Upper lobe of right lung (tissue), 1 donor: ENCODE data around the gene ULK1. TPM values are rescaled to one million over a fixed set of nuclear protein-coding genes. Genes with fewer than 3 reads are reported as not detected.
A peak's percentile ranks its signal among the peaks of the same experiment; 100 is the strongest.

Experiments
- ATAC-seq: fragments of 200-7000 bp; cut with Tn5 transposase; one replicate; pipeline ENCODE4 v1.9.1; 2020; ENCODE audit warnings: mild to moderate bottlenecking, moderate library complexity
- DNase-seq: peaks from one replicate; pipeline ENCODE4 v3.0.0-alpha.2; 2020
- H3K27ac ChIP-seq: fragments of 200-600 bp; one replicate; pipeline ENCODE4 v1.8.0; 2022
- H3K27me3 ChIP-seq: fragments of 200-600 bp; one replicate; pipeline ENCODE4 v1.8.0; 2022; ENCODE audit warnings: mild to moderate bottlenecking
- H3K36me3 ChIP-seq: fragments of 200-600 bp; one replicate; pipeline ENCODE4 v1.8.0; 2022
- H3K4me1 ChIP-seq: fragments of 200-600 bp; one replicate; pipeline ENCODE4 v1.8.0; 2022
- H3K4me3 ChIP-seq: fragments of 200-600 bp; one replicate; pipeline ENCODE4 v1.8.0; 2022; ENCODE audit warnings: mild to moderate bottlenecking
- H3K9me3 ChIP-seq: fragments of 200-600 bp; one replicate; pipeline ENCODE4 v1.8.0; 2022
- intact Hi-C: fragments of 100-400 bp; cut with DNase I; formaldehyde crosslinking; loops from one replicate; pipeline ENCODE4 v1.11.0; 2022
- total RNA-seq: library from RNA; stranded (reverse); fragmentation: NEBNext Ultra II Directional; extraction: Animal tissue kit (Norgen Biotek cat#: 25700); gene quantifications from one replicate; pipeline ENCODE4 v1.2.1, GENCODE V29; 2021
- TF ChIP-seq, protein P1 (sequence below): fragments of 200-600 bp; IDR thresholded peaks from one replicate; pipeline ENCODE4 v1.8.0; 2022; ENCODE audit warnings: antibody characterized with exemption
- donor health status: DM: no; HTN: yes; CAD: no; lungs with severe emphysema.

ULK1 gene
- total RNA-seq, 1 donor from 2014 or later: 32.4 TPM

DNA sequence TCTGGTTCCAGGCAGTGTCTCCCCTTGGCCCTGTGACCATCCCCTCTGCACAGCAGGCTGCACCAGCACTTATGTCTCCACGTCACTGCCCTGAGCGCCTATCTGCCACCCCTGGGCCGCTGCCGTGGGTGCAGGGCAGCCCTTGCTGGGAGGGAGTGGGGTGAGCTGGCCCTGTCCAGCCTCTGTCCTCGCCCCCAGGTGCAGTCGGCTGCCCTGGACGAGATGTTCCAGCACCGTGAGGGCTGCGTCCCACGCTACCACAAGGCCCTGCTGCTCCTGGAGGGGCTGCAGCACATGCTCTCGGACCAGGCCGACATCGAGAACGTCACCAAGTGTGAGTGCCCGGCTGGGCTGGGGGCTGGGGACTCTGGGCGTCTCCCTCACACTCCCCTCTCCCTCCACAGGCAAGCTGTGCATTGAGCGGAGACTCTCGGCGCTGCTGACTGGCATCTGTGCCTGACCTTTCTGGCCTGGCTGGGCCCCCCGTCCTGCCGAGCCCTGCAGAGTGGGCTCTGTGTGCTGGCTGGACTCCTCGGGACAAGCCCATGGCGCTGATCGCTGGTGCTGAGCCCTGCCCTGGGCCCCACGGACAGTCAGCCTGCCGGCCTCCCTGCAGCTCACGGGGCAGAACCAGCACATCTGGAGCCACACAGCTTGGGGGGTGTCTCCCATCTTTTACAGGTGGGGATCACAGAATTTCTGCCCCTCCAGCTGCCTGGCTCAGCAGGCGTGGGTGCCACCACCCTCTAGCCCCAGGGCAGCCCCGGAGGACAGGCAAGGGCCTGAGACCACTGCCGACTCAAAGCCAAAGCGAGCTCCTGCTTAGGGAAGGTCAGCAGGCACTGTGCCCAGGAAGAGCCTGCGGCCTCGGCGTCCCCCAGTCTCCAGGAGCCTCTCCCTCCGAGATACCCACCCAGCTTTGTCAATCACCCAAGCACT is 26.7 kb downstream of the ULK1 start:
- Histone ChIP-seq H3K27ac (no peak overlapping the region), H3K36me3 (peaks cover 35% of the 10 kb centered on the region), H3K27me3 (no peaks in the 10 kb centered on the region), H3K9me3 (no peaks in the 10 kb centered on the region), H3K4me1 (no peaks in the 10 kb centered on the region), H3K4me3 (no peak overlapping the region)
- DNase-seq (peak; percentile 62), ATAC-seq (no peak)
- TF ChIP-seq, protein P1, sequence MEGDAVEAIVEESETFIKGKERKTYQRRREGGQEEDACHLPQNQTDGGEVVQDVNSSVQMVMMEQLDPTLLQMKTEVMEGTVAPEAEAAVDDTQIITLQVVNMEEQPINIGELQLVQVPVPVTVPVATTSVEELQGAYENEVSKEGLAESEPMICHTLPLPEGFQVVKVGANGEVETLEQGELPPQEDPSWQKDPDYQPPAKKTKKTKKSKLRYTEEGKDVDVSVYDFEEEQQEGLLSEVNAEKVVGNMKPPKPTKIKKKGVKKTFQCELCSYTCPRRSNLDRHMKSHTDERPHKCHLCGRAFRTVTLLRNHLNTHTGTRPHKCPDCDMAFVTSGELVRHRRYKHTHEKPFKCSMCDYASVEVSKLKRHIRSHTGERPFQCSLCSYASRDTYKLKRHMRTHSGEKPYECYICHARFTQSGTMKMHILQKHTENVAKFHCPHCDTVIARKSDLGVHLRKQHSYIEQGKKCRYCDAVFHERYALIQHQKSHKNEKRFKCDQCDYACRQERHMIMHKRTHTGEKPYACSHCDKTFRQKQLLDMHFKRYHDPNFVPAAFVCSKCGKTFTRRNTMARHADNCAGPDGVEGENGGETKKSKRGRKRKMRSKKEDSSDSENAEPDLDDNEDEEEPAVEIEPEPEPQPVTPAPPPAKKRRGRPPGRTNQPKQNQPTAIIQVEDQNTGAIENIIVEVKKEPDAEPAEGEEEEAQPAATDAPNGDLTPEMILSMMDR: no peak
- intact Hi-C loops: no loop called here

DNA sequence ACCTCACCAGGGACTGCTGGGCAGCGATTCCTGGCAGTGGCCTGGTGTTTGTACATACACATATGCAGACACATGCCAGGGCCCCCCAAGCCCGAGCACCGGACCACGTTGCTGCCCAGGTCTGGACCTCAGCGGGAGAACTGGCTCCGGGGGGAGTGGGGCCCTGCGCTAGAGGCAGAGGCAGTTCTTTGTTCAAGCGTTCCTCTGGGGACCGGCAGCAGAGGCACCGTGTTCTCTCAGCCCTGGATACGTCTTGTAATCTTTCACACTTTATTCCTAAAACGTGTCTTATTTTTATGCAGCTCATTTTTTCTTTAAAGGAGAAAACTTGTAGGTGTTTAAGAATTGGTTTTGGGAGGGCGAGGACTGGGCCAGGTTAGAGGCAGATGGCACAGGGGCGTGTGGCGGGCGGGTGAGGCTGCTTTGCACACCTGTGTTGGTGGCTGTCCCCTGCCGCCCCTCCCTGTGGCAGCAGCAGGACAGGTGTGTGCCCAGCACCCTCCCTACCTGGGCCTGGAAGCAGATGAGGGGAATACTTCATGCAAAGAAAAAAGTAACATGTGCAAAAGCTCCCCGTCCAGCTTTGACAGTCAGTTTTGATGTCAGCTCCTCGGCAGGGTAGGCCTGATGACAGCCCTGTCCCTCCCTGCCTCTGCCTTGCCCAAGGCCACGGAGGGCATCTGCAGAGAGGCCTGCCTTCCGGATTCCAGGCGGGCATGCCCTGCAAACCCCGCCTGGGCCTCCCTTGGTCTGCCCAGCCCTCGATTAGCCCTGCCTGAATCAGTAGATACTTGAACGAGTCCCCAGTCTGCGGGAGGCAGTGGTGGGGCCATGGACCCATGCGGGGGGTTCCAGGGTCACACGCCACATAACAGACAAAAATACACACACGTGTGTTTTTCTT is 27.7 kb downstream of the ULK1 start:
- Histone ChIP-seq H3K4me1 (no peaks in the 10 kb centered on the region), H3K9me3 (no peaks in the 10 kb centered on the region), H3K36me3 (peaks cover 30% of the 10 kb centered on the region), H3K27ac (no peak overlapping the region), H3K4me3 (no peak overlapping the region), H3K27me3 (no peaks in the 10 kb centered on the region)
- TF ChIP-seq, protein P1: no peak
- intact Hi-C loops: no loop called here
- no peak for DNase-seq
- no peak for ATAC-seq

DNA sequence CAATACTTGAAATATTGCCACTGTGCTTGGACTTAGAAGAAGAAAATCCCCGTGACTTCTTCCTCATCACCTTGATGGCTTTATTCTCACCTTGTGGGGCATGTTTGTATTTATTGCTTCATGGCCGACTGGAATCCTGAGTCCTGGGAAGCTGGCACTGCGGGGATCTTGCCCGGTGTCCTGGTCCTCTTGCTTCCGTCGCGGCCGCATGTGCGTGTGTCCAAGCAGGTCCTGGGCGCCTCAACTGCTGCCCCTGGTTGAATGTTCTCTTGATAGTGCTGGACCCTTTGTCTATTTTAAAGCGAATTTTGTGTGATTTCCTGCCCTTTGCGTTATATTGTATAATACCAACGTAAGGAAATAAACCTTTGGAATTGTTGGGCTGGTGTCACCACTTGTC is 28.4 kb downstream of the ULK1 start:
- Histone ChIP-seq H3K27me3 (no peaks in the 10 kb centered on the region), H3K4me1 (no peaks in the 10 kb centered on the region), H3K9me3 (no peaks in the 10 kb centered on the region), H3K27ac (no peak overlapping the region), H3K4me3 (no peak overlapping the region), H3K36me3 (peaks cover 30% of the 10 kb centered on the region)
- ATAC-seq: no peak
- no peak for DNase-seq
- intact Hi-C loops: no loop called here
- TF ChIP-seq, protein P1: no peak

DNA sequence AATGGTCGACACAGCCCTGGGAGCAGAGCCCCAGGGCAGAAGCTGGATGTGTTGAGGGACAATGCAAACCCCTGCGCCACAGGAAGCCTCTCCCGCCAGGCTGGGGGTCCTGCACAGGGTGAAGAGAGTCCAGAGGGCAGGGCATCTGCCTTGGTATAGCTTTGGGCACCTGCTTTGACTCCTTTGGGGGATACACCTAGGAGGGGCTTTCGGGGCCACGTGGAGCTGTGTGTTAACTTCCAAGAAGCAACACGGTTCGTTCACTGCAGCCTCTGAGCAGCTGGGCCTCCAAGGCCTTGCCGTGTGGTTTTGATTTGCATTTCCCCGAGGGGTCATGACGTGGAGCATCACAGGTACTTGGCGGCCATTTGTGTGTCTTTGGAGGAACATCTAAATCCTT is 28.8 kb downstream of the ULK1 start:
- no peaks in the 10 kb centered on the region for H3K4me1 ChIP-seq
- no peak overlapping the region for H3K4me3 ChIP-seq
- DNase-seq (no peak), ATAC-seq (no peak)
- TF ChIP-seq, protein P1: no peak
- H3K27ac ChIP-seq: no peak overlapping the region
- intact Hi-C loops: no loop called here
- no peaks in the 10 kb centered on the region for H3K27me3 ChIP-seq
- peaks cover 30% of the 10 kb centered on the region for H3K36me3 ChIP-seq
- H3K9me3 ChIP-seq: no peaks in the 10 kb centered on the region

DNA sequence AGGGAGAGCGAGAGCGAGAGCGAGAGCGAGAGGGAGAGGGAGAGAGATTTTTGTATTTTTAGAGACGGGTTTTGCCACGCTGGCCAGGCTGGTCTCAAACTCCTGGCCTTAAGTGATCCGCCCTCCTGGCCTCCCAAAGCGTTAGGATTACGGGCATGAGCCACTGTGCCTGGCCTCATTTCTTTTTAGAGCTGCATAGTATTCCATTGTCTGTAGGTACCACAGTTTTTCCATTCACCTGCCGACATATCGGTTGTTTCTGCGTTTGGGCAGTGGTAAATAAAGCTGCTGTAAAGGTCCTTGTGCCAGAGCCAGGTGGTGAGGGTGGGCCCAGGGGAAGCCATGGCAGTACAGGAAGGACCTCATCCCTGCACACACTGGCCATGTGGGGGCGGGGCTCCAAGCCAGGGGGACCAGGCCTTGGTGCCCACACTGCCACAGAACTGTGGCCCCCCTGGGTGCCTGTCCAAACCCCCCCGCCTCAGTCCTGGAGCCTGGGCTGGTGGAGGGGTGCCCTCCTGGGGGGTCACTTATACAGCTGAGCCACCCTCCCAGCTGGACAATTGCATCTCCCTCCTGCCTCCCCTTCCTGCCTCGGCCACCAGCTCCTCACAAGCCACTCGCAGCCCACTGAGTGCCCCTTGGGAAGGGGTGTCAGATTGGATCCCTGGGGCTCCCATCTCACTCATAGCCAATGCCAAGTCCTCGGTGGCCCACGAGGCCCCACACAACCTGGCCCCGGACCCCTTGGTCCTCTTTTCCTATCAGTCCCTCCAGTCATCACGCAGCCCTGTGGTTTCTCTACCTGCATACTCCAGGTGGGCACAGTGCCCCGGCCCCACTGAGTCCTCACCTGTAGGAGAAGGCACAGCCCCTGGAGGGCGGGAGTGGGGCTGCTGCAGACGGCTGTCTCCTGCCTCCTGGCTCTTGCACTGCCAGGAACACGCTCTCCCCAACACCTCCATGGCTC is 33.0 kb downstream of the ULK1 start:
- no peak overlapping the region for H3K27ac ChIP-seq
- no peak overlapping the region for H3K4me3 ChIP-seq
- H3K4me1 ChIP-seq: peaks cover 9% of the 10 kb centered on the region
- no peak for ATAC-seq
- peaks cover 6% of the 10 kb centered on the region for H3K36me3 ChIP-seq
- intact Hi-C loops: no loop called here
- no peaks in the 10 kb centered on the region for H3K27me3 ChIP-seq
- H3K9me3 ChIP-seq: no peaks in the 10 kb centered on the region
- DNase-seq: peak; percentile 64
- TF ChIP-seq, protein P1: no peak
